GM23248 (cell line): ENCODE measurements around the gene CLEC3B.

Experiments
- EZH2 ChIP-seq: fragments of 200-600 bp; sonication (generic); IDR thresholded peaks from 2 replicates; pipeline ENCODE4 v1.6.1; 2018; ENCODE audit warnings: antibody characterized with exemption, mild to moderate bottlenecking; ENCODE audit not compliant: insufficient read depth, poor library complexity, severe bottlenecking
- EZH2phosphoT487 ChIP-seq: fragments of 200-600 bp; sonication (generic); IDR thresholded peaks from 2 replicates; pipeline ENCODE4 v1.6.1; 2018; ENCODE audit warnings: antibody characterized with exemption, moderate library complexity, mild to moderate bottlenecking, low read depth; ENCODE audit not compliant: insufficient read depth

DNA sequence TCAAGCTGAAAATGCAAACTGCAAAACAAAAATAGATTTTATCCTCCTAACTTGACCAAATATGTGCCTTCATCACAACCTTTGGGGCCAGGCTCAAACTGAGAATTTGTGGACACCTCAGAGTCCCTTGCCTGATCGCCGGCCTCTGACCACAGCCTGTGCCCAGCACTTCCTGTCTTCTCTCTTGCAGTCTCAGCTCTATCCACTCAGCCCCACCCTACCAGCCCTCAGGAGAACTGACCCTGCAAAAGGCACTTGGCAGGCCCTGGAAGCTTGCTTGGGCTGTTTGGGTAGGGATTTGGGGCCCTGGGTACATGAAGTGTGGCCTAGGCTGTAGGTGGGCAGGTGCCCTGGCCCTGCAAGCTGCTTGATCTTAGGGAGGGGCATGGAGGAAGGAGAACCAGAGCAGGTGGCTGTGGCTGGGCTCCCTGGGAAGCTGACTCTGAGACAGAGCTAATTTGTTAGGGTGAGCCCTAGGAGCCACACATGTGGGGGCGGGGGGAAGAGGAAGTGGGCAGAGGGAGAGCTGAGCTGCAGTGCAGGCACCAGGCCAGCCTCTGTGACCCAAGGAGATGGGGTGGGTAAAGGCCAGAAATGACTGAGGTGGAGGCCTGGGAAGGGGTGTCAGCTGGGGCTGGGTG is 8.6 kb downstream of the CLEC3B start:
- no peak for TF ChIP-seq EZH2phosphoT487
- no peak for TF ChIP-seq EZH2
